ENCODE results near the gene KCNJ11. TPM values are rescaled to one million over a fixed set of nuclear protein-coding genes. Genes with fewer than 3 reads are reported as not detected.

Gene KCNJ11
- total RNA-seq, 1 donor from 2014 or later = not detected

GRCh38 chr11:17413414-17414316 lies 25.2 kb upstream of the KCNJ11 start:
- no peak for DNase-seq (ENCODE audit: low spot score)
- Mint-ChIP-seq H3K4me3 (ENCODE audit: unreplicated experiment) (no peak overlapping the region), H3K36me3 (ENCODE audit: low read depth) (no peaks in the 10 kb centered on the region), H3K27me3 (ENCODE audit: low read depth) (peaks cover 56% of the 10 kb centered on the region), H3K4me1 (ENCODE audit: low read depth) (no peaks in the 10 kb centered on the region), H3K9me3 (ENCODE audit: low read depth) (no peaks in the 10 kb centered on the region), H3K27ac (ENCODE audit: unreplicated experiment) (no peak overlapping the region)
- TF ChIP-seq CTCF (IDR thresholded peaks at IDR 0.05) = no peak

- Mint-ChIP-seq H3K27me3 (ENCODE audit: low read depth) (peaks cover 46% of the 10 kb centered on the region), H3K27ac (ENCODE audit: unreplicated experiment) (no peak overlapping the region), H3K4me3 (ENCODE audit: unreplicated experiment) (no peak overlapping the region), H3K4me1 (ENCODE audit: low read depth) (no peaks in the 10 kb centered on the region), H3K36me3 (ENCODE audit: low read depth) (no peaks in the 10 kb centered on the region), H3K9me3 (ENCODE audit: low read depth) (peaks cover 2% of the 10 kb centered on the region)
- DNase-seq (ENCODE audit: low spot score) = no peak
- TF ChIP-seq CTCF (IDR thresholded peaks at IDR 0.05) = no peak
Measured at GRCh38 chr11:17412488-17413180, 24.2 kb upstream of the KCNJ11 start.

GRCh38 chr11:17411418-17411817 lies 23.0 kb upstream of the KCNJ11 start:
- no peak for TF ChIP-seq CTCF (IDR thresholded peaks at IDR 0.05)
- H3K4me3 Mint-ChIP-seq (ENCODE audit: unreplicated experiment) = no peak overlapping the region
- DNase-seq (ENCODE audit: low spot score) = no peak
- peaks cover 5% of the 10 kb centered on the region for H3K9me3 Mint-ChIP-seq (ENCODE audit: low read depth)
- peaks cover 37% of the 10 kb centered on the region for H3K27me3 Mint-ChIP-seq (ENCODE audit: low read depth)
- no peaks in the 10 kb centered on the region for H3K36me3 Mint-ChIP-seq (ENCODE audit: low read depth)
- H3K27ac Mint-ChIP-seq (ENCODE audit: unreplicated experiment) = no peak overlapping the region
- H3K4me1 Mint-ChIP-seq (ENCODE audit: low read depth) = no peaks in the 10 kb centered on the region

- Mint-ChIP-seq H3K36me3 (ENCODE audit: low read depth) (no peaks in the 10 kb centered on the region), H3K4me3 (ENCODE audit: unreplicated experiment) (no peak overlapping the region), H3K9me3 (ENCODE audit: low read depth) (peaks cover 5% of the 10 kb centered on the region), H3K27me3 (ENCODE audit: low read depth) (peaks cover 32% of the 10 kb centered on the region), H3K27ac (ENCODE audit: unreplicated experiment) (no peak overlapping the region), H3K4me1 (ENCODE audit: low read depth) (peaks cover 4% of the 10 kb centered on the region)
- no peak for TF ChIP-seq CTCF (IDR thresholded peaks at IDR 0.05)
- DNase-seq (ENCODE audit: low spot score) = no peak
Measured at GRCh38 chr11:17410606-17411379, 22.3 kb upstream of the KCNJ11 start.

- DNase-seq (ENCODE audit: low spot score) = no peak
- Mint-ChIP-seq H3K4me1 (ENCODE audit: low read depth) (peaks cover 10% of the 10 kb centered on the region), H3K27me3 (ENCODE audit: low read depth) (peaks cover 15% of the 10 kb centered on the region), H3K9me3 (ENCODE audit: low read depth) (peaks cover 5% of the 10 kb centered on the region), H3K4me3 (ENCODE audit: unreplicated experiment) (no peak overlapping the region), H3K27ac (ENCODE audit: unreplicated experiment) (no peak overlapping the region), H3K36me3 (ENCODE audit: low read depth) (no peaks in the 10 kb centered on the region)
- TF ChIP-seq CTCF (IDR thresholded peaks at IDR 0.05) = no peak
Measured at GRCh38 chr11:17408641-17409040, 20.2 kb upstream of the KCNJ11 start.

Data from chondrocyte (in vitro differentiated cells).